TTC549 (cell line): ENCODE data around the gene MARCHF5.
"Not testable (repeated sequence)": the region's sequence is repeated elsewhere in the genome, so short reads cannot be mapped to it uniquely, and the experiment has no call there.

Experiments used
- FAIRE-seq: peaks from 2 replicates; lab custom pipeline; 2012; peaks lifted over from hg19 to GRCh38; lab: Jason Lieb, UNC

MARCHF5 gene

GRCh38 chr10:92305133-92306072, 14.4 kb downstream of the MARCHF5 start:
- FAIRE-seq = no peak

GRCh38 chr10:92309272-92309671, 18.3 kb downstream of the MARCHF5 start:
- FAIRE-seq = no peak

GRCh38 chr10:92313750-92314149, 22.8 kb downstream of the MARCHF5 start:
- FAIRE-seq = no peak

- FAIRE-seq = no peak
These were observed 25.6 kb downstream of the MARCHF5 start for GRCh38 chr10:92316610-92317009.

- no peak for FAIRE-seq
These were observed 32.1 kb downstream of the MARCHF5 start for GRCh38 chr10:92323079-92323478.

GRCh38 chr10:92327445-92328433, 36.8 kb downstream of the MARCHF5 start:
- FAIRE-seq = no peak

- no peak for FAIRE-seq
These were observed 38.0 kb downstream of the MARCHF5 start for GRCh38 chr10:92328993-92329392.

- not testable (repeated sequence) for FAIRE-seq
These were observed 39.0 kb downstream of the MARCHF5 start for GRCh38 chr10:92329927-92330326.

- no peak for FAIRE-seq
These were observed 51.8 kb downstream of the MARCHF5 start for GRCh38 chr10:92342796-92343195.

- FAIRE-seq = not testable (repeated sequence)
These were observed 54.6 kb downstream of the MARCHF5 start for GRCh38 chr10:92345575-92345974.

GRCh38 chr10:92347035-92347676, 56.2 kb downstream of the MARCHF5 start:
- FAIRE-seq = not testable (repeated sequence)

- no peak for FAIRE-seq
These were observed 59.4 kb downstream of the MARCHF5 start for GRCh38 chr10:92350411-92350810.

- no peak for FAIRE-seq
These were observed 63.6 kb downstream of the MARCHF5 start for GRCh38 chr10:92354587-92354986.

GRCh38 chr10:92356041-92356440, 65.1 kb downstream of the MARCHF5 start:
- FAIRE-seq = no peak

GRCh38 chr10:92363498-92363897, 72.5 kb downstream of the MARCHF5 start:
- FAIRE-seq = no peak

GRCh38 chr10:92366412-92367021, 75.5 kb downstream of the MARCHF5 start:
- FAIRE-seq = no peak

- FAIRE-seq = no peak
These were observed 87.0 kb downstream of the MARCHF5 start for GRCh38 chr10:92377962-92378361.

GRCh38 chr10:92381543-92381954, 90.6 kb downstream of the MARCHF5 start:
- FAIRE-seq = no peak

GRCh38 chr10:92382631-92383030, 91.7 kb downstream of the MARCHF5 start:
- FAIRE-seq = no peak

- no peak for FAIRE-seq
These were observed 93.8 kb downstream of the MARCHF5 start for GRCh38 chr10:92384741-92385140.

- FAIRE-seq = no peak
These were observed 94.9 kb downstream of the MARCHF5 start for GRCh38 chr10:92385831-92386230.
